Lower leg skin (tissue), 3 donors: Measurements from ENCODE around the gene NUDC.

Source experiments
- POLR2A ChIP-seq, 2 donors: fragments of 450-650 bp; IDR thresholded peaks; one replicate each; pipeline ENCODE4 v1.6.1; 2016 to 2017; ENCODE audit warnings: antibody characterized with exemption in 2 of 2, mild to moderate bottlenecking in 1 of 2, moderate library complexity in 1 of 2
- TF ChIP-seq, protein P1 (sequence below), 3 donors: fragments of 450-650 bp; IDR thresholded peaks; one replicate each; pipeline ENCODE4 v1.5.1; 2016; ENCODE audit warnings: antibody characterized with exemption in 3 of 3, mild to moderate bottlenecking in 3 of 3, moderate library complexity in 2 of 3

DNA sequence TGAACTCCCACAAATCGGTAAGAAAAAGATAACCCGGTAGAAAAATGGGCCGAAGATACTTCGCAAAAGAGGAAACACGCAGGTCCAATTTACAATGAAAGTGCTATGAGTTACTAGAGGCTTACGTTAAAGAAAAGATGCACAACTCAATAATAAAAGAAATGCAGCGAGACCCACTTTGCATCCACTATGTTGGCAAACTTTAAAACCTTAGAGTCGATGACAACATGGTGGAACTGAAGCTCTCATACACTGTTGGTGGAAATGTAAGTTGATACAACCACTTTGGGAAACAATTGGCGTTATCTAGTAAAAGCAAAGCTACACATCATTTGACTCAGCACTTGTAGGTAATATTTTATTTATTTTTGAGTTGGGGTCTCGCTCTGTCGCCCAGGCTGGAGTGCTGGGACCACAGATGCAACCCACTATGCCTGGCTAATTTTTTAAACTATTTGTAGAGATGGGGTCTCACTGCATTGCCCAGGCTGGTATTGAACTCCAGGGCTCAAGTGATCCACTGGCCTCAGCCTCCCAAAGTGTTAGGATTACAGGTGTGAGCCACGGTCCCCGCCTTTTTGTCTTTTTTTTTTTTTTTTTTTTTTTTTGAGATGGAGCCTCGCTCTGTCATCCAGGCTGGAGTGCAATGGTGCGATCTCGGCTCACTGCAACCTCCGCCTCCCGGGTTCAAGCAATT, 20.6 kb upstream of the NUDC start:
- TF ChIP-seq, protein P1, sequence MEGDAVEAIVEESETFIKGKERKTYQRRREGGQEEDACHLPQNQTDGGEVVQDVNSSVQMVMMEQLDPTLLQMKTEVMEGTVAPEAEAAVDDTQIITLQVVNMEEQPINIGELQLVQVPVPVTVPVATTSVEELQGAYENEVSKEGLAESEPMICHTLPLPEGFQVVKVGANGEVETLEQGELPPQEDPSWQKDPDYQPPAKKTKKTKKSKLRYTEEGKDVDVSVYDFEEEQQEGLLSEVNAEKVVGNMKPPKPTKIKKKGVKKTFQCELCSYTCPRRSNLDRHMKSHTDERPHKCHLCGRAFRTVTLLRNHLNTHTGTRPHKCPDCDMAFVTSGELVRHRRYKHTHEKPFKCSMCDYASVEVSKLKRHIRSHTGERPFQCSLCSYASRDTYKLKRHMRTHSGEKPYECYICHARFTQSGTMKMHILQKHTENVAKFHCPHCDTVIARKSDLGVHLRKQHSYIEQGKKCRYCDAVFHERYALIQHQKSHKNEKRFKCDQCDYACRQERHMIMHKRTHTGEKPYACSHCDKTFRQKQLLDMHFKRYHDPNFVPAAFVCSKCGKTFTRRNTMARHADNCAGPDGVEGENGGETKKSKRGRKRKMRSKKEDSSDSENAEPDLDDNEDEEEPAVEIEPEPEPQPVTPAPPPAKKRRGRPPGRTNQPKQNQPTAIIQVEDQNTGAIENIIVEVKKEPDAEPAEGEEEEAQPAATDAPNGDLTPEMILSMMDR (IDR thresholded peaks at IDR 0.05), result no peak
- no peak for TF ChIP-seq POLR2A (IDR thresholded peaks at IDR 0.05)
